Limb (tissue), 2 donors: ENCODE data around the gene ANXA2.

Experiments
- DNase-seq, 2 donors: peaks; one replicate each; pipeline ENCODE4 v3.0.0-alpha.2; 2016; ENCODE audit errors: extremely low spot score in 2 of 2

The ANXA2 gene

DNA sequence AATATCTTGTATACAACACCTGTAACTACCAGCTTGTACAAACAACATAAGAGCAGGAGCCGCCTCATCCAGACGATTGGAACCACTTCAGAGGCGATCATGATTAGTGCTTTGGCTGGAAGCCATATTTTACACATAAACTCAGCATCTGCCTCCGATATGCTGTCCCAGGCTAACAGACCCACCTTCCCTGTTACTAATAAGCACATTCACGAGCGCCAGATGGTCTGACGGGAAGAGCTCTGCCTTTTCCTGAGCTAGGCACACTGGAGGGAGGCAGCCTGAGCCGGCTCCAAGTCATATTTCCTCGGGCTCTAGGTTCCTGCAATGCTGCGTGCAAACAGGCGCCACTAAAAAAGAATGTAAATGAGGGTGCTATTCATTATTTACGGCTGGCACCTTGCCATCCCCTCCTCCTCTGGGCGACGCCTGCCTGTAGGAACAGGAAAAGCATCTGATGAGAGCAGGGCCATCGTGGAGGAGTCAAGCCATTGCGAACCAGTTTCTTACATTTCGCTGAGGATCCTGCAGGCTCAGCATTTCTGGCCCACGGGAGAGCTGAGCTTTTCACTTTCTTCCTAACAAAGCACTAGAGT is 98.2 kb downstream of the ANXA2 start:
- DNase-seq = peak; percentile 49 to 61
